HepG2 (cell line): ENCODE measurements around the gene TGM1. TPM values are rescaled to one million over a fixed set of nuclear protein-coding genes. Genes with fewer than 3 reads are reported as not detected.

ENCODE experiments used
- ATAC-seq: fragments of 200-7000 bp; cut with Tn5 transposase; 3 replicates; pipeline ENCODE4 v1.9.1; 2020; ENCODE audit warnings: mild to moderate bottlenecking, moderate library complexity
- BruUV-seq: library from RNA; stranded (reverse); fragments of 400-500 nt; replicated peaks from 2 replicates; lab custom pipeline; 2021; lab: Mats Ljungman, UMichigan
- CTCF ChIA-PET: fragments of 300-600 bp; formaldehyde crosslinking; extraction: SDS; loops from one replicate; lab custom pipeline; 2021; ENCODE audit warnings: low total read pairs, inconsistent platforms, low intra/inter-chr PET ratio; lab: Yijun Ruan, JAX
- POLR2A ChIA-PET: fragments of 350-600 bp; sonication (Branson Sonifier 250); formaldehyde crosslinking; loops from one replicate; lab custom pipeline; 2020; ENCODE audit warnings: antibody characterized with exemption, inconsistent platforms; lab: Yijun Ruan, JAX
- DNase-seq: peaks from one replicate; pipeline ENCODE4 v3.0.0-alpha.2; 2015; ENCODE audit warnings: low spot score
- FAIRE-seq: peaks from 3 replicates; lab custom pipeline; 2011; peaks lifted over from hg19 to GRCh38; lab: Jason Lieb, UNC
- H2AFZ ChIP-seq: one replicate; pipeline ENCODE4 v1.6.1; 2011; ENCODE audit warnings: low read length, inconsistent platforms
- H3K27ac ChIP-seq: fragments of 300-600 bp; 3 replicates; pipeline ENCODE4 v1.8.0; 2011; ENCODE audit warnings: mixed run types, mild to moderate bottlenecking, mixed read lengths, low read length, inconsistent platforms; ENCODE audit not compliant: insufficient read depth; ENCODE audit errors: extremely low read length
- H3K27me3 ChIP-seq, 2 experiments: fragments of 200-600 bp in 1 of 2; 2 replicates in 1 of 2; 3 replicates in 1 of 2; pipeline versions ENCODE4 v1.6.0 to v1.8.0; 2011; ENCODE audit warnings: low read length in 2 of 2, mild to moderate bottlenecking in 2 of 2, moderate library complexity in 2 of 2, inconsistent platforms in 1 of 2; ENCODE audit not compliant: insufficient read depth in 2 of 2, control insufficient read depth in 1 of 2
- H3K36me3 ChIP-seq, 2 experiments: fragments of 200-600 bp in 1 of 2; replicated peaks in 1 of 2; 2 replicates in 1 of 2; 3 replicates in 1 of 2; pipeline versions ENCODE4 v1.5.1 to v1.8.0; 2011; ENCODE audit warnings: low read length in 2 of 2, inconsistent platforms in 1 of 2; ENCODE audit not compliant: insufficient read depth in 2 of 2, control insufficient read depth in 1 of 2
- H3K4me1 ChIP-seq: 2 replicates; pipeline ENCODE4 v1.5.1; 2012; ENCODE audit warnings: low read length, inconsistent platforms; ENCODE audit not compliant: insufficient read depth
- H3K4me2 ChIP-seq: 2 replicates; pipeline ENCODE4 v1.6.0; 2011; ENCODE audit warnings: low read depth, low read length, inconsistent platforms
- H3K4me3 ChIP-seq, 3 experiments: fragments of 200-600 bp in 1 of 3; sonication (generic), shearing (Covaris generic) in 1 of 3; replicated peaks in 1 of 3; 2 replicates each; pipeline ENCODE4 v1.5.1; 2011 to 2016; ENCODE audit warnings: low read length in 3 of 3, inconsistent platforms in 2 of 3, low read depth in 2 of 3, mild to moderate bottlenecking in 2 of 3, control low read depth in 1 of 3, mixed read lengths in 1 of 3; ENCODE audit not compliant: insufficient read depth in 1 of 3
- H3K79me2 ChIP-seq: one replicate; pipeline ENCODE4 v1.6.1; 2011; ENCODE audit warnings: low read length, inconsistent platforms; ENCODE audit not compliant: insufficient read depth
- H3K9ac ChIP-seq: 2 replicates; pipeline ENCODE4 v1.6.0; 2011; ENCODE audit warnings: mild to moderate bottlenecking, low read depth, low read length, inconsistent platforms; ENCODE audit not compliant: insufficient read depth
- H3K9me3 ChIP-seq: 2 replicates; pipeline ENCODE4 v1.5.1; 2012; ENCODE audit warnings: mild to moderate bottlenecking, low read length
- H4K20me1 ChIP-seq: 2 replicates; pipeline ENCODE4 v1.6.0; 2011; ENCODE audit warnings: inconsistent platforms, mild to moderate bottlenecking, low read length, moderate library complexity; ENCODE audit not compliant: insufficient read depth
- AGO1 ChIP-seq: fragments of 200-400 bp; formaldehyde crosslinking; IDR thresholded peaks from 2 replicates; pipeline ENCODE4 v1.6.1; 2017; ENCODE audit warnings: mild to moderate bottlenecking, low read depth, low read length, moderate library complexity; ENCODE audit not compliant: poor library complexity, severe bottlenecking
- BHLHE40 ChIP-seq: IDR thresholded peaks from 2 replicates; pipeline ENCODE4 v1.6.1; 2011; ENCODE audit warnings: low read length, improper control_type of control experiment
- CHD2 ChIP-seq: IDR thresholded peaks from 2 replicates; pipeline ENCODE4 v1.6.1; 2011; ENCODE audit warnings: low read depth, low read length, improper control_type of control experiment
- FOSL2 ChIP-seq: sonication (generic); formaldehyde crosslinking; IDR thresholded peaks from 2 replicates; pipeline ENCODE4 v1.4.0; 2020; ENCODE audit warnings: missing genetic modification reagents
- HCFC1 ChIP-seq: fragments of 150-350 bp; IDR thresholded peaks from 2 replicates; pipeline ENCODE4 v1.6.1; 2014; ENCODE audit warnings: low read depth, low read length
- HDAC6 ChIP-seq: fragments of 200-600 bp; sonication (generic); IDR thresholded peaks from 2 replicates; pipeline ENCODE4 v1.7.0; 2017; ENCODE audit warnings: mild to moderate bottlenecking, antibody characterized with exemption, low read length, low read depth
- JARID2 ChIP-seq: sonication (generic); formaldehyde crosslinking; IDR thresholded peaks from 2 replicates; pipeline ENCODE4 v1.8.1; 2023; ENCODE audit warnings: missing genetic modification reagents, inconsistent platforms; ENCODE audit not compliant: insufficient replicate concordance
- JUND ChIP-seq: sonication (generic); formaldehyde crosslinking; IDR thresholded peaks from 2 replicates; pipeline ENCODE4 v1.8.0; 2022; ENCODE audit warnings: mild to moderate bottlenecking, missing genetic modification reagents
- KLF13 ChIP-seq: sonication (generic); formaldehyde crosslinking; IDR thresholded peaks from 2 replicates; pipeline ENCODE4 v1.4.0; 2020; ENCODE audit warnings: mild to moderate bottlenecking, missing genetic modification reagents
- MXI1 ChIP-seq: IDR thresholded peaks from 3 replicates; pipeline ENCODE4 v1.6.1; 2012; ENCODE audit warnings: low read depth, low read length, inconsistent platforms, borderline replicate concordance
- SOX6 ChIP-seq, 2 experiments: fragments of 450-650 bp in 1 of 2; sonication (generic) in 1 of 2; formaldehyde crosslinking in 1 of 2; IDR thresholded peaks; 2 replicates each; pipeline versions ENCODE4 v1.4.0 to v1.6.1; 2017 to 2020; ENCODE audit warnings: antibody characterized with exemption in 1 of 2, mild to moderate bottlenecking in 1 of 2, missing genetic modification reagents in 1 of 2
- YY1 ChIP-seq: IDR thresholded peaks from 2 replicates; pipeline ENCODE4 v1.6.1; 2011; ENCODE audit warnings: low read length, low read depth, moderate library complexity, mild to moderate bottlenecking; ENCODE audit not compliant: insufficient read depth, insufficient replicate concordance
- ZFX ChIP-seq: sonication (generic); formaldehyde crosslinking; IDR thresholded peaks from 2 replicates; pipeline ENCODE4 v1.4.0; 2020; ENCODE audit warnings: mild to moderate bottlenecking, low read depth, missing genetic modification reagents, moderate library complexity
- ZFY ChIP-seq: sonication (generic); formaldehyde crosslinking; IDR thresholded peaks from 2 replicates; pipeline ENCODE4 v1.4.0; 2020; ENCODE audit warnings: missing genetic modification reagents
- ZNF644 ChIP-seq: IDR thresholded peaks from 2 replicates; pipeline ENCODE4 v1.6.1; 2016; ENCODE audit warnings: low read depth
- ZNF7 ChIP-seq: IDR thresholded peaks from 2 replicates; pipeline ENCODE4 v1.6.1; 2016; ENCODE audit warnings: missing biosample characterization, missing genetic modification reagents
- ZNF709 ChIP-seq: sonication (generic); formaldehyde crosslinking; IDR thresholded peaks from 2 replicates; pipeline ENCODE4 v1.5.0; 2020; ENCODE audit warnings: mild to moderate bottlenecking, missing genetic modification reagents
- ZNF749 ChIP-seq: sonication (generic); formaldehyde crosslinking; IDR thresholded peaks from 2 replicates; pipeline ENCODE4 v1.8.0; 2022; ENCODE audit warnings: mild to moderate bottlenecking, missing genetic modification reagents, moderate library complexity, borderline replicate concordance
- ZNF775 ChIP-seq: sonication (generic); formaldehyde crosslinking; IDR thresholded peaks from 2 replicates; pipeline ENCODE4 v1.4.0; 2020; ENCODE audit warnings: missing genetic modification reagents, mild to moderate bottlenecking, moderate library complexity, borderline replicate concordance
- ZNF83 ChIP-seq: sonication (generic); formaldehyde crosslinking; IDR thresholded peaks from 2 replicates; pipeline ENCODE4 v1.4.0; 2020; ENCODE audit warnings: missing genetic modification reagents, mild to moderate bottlenecking, borderline replicate concordance
- ZNF850 ChIP-seq: sonication (generic); formaldehyde crosslinking; conservative IDR thresholded peaks from 2 replicates; pipeline ENCODE4 v1.9.0; 2021; ENCODE audit warnings: mild to moderate bottlenecking, missing genetic modification reagents
- WGBS: methylation state at CpG from one replicate; pipeline ENCODE4 v1.1.6; 2017; ENCODE audit warnings: low lambda C conversion rate; 5-methylcytosine and 5-hydroxymethylcytosine counted together
- in situ Hi-C: cut with HindIII; loops from 2 replicates; pipeline ENCODE4 v1.10.0; 2017; ENCODE audit warnings: low pct_unique_long_range_greater_than_20kb; ENCODE audit not compliant: extremely low pct_ligation_motif_present
- intact Hi-C: fragments of 100-400 bp; cut with micrococcal nuclease; formaldehyde crosslinking; loops from one replicate; pipeline ENCODE4 v1.10.0; 2022; ENCODE audit not compliant: unreplicated experiment
- polyA plus RNA-seq, 8 experiments: library from polyadenylated mRNA; depleted of rRNA in 3 of 8; stranded (reverse) in 7 of 8; unstranded in 1 of 8; fragments of >200 nt; fragmentation: Illumina TruSeq in 4 of 8; extraction: Trizol in 4 of 8; gene quantifications; 2 replicates each; pipeline versions ENCODE4 v1.2.1 to v1.2.3, GENCODE V29; 2011 to 2016; ENCODE audit warnings: low read depth in 4 of 8, missing spikeins in 1 of 8, mixed read lengths in 1 of 8; ENCODE audit not compliant: insufficient read depth in 1 of 8
- total RNA-seq, 5 experiments: library from RNA; depleted of rRNA; stranded (reverse); fragments of >200 nt; fragmentation: Illumina TruSeq; extraction: Trizol; gene quantifications; 2 replicates each; pipeline ENCODE4 v1.2.3, GENCODE V29; 2016; ENCODE audit warnings: low read depth in 1 of 5

Gene TGM1
- total and polyA plus RNA-seq, 2 of the 13 experiments (the other 11 are each of a cell fraction or from before 2014, with no cell fraction given): 3.2 to 10.6 TPM

- FAIRE-seq (no peak), ATAC-seq (peak; percentile 70), DNase-seq (peak; percentile 82)
- Histone ChIP-seq H3K4me1 (peaks cover 45% of the 10 kb centered on the region), H3K36me3 (peaks cover 37 to 54% of the 10 kb centered on the region in 2 experiments), H3K9ac (peak overlapping the region; percentile 92), H3K4me3 (peak overlapping the region; percentile 79 to 98 (median 89)), H3K27me3 (no peaks in the 10 kb centered on the region; a peak in 1 of 5 replicates), H3K27ac (peak overlapping the region; percentile 83), H4K20me1 (0 out of 2 replicates have a peak, but pooled peaks cover 4% of the 10 kb centered on the region), H3K79me2 (peaks cover 39% of the 10 kb centered on the region), H3K9me3 (no peaks in the 10 kb centered on the region), H2AFZ (no peak overlapping the region), H3K4me2 (peak overlapping the region; percentile 99)
- CTCF ChIA-PET: interaction anchor here (1.4 to 5.7 kb wide), 7 partner anchors 10 to 85 kb away, joined by 4 to 217 read pairs (median 10); partner anchors contain the start of genes CHMP4A, CIDEB, LTB4R2 and MDP1
- POLR2A ChIA-PET: interaction anchor here (0.8 to 24.7 kb wide), 25 partner anchors 9 to 542 kb away, joined by 3 to 850 read pairs (median 11); partner anchors contain the start of genes CBLN3, CHMP4A, CIDEB and DCAF11
- BruUV-seq: no TSS peak
- 13% methylated on average over 7 of the region's 7 CpGs for WGBS
- intact Hi-C loops: loop anchor here (1.0 to 10.0 kb wide), 3 partner anchors 8 to 994 kb away; partner anchors contain the start of genes BCL2L2, CIDEB, EMC9 and PPP1R3E
- in situ Hi-C loops: loop anchor here (5.0 kb wide), 1 partner anchor 57 kb away; the partner anchor contains the start of gene TINF2
- TF ChIP-seq ZNF644 (CRISPR knock-in tag): peak; percentile 87
- no peak for TF ChIP-seq KLF13 (CRISPR knock-in tag)
- TF ChIP-seq HCFC1: peak; percentile 10; the same call in 1 of the 2 replicates
- TF ChIP-seq JARID2 (CRISPR knock-in tag): peak; percentile 9
- TF ChIP-seq ZFY (CRISPR knock-in tag): no peak
- TF ChIP-seq ZFX (CRISPR knock-in tag): no peak
- TF ChIP-seq ZNF709 (CRISPR knock-in tag): 0 out of 2 replicates have a peak, but pooled peaks have one; percentile 5
- TF ChIP-seq JUND (CRISPR knock-in tag): peak; percentile 50
- TF ChIP-seq SOX6 (IDR thresholded peaks at IDR 0.05): no peak
- no peak for TF ChIP-seq SOX6 (CRISPR knock-in tag; IDR thresholded peaks at IDR 0.05)
- no peak for TF ChIP-seq BHLHE40
- TF ChIP-seq MXI1: peak; percentile 42; the same call in 1 of the 3 replicates
- TF ChIP-seq HDAC6: 0 out of 2 replicates have a peak, but pooled peaks have one; percentile 14
- TF ChIP-seq YY1: peak; percentile 69
- 0 out of 2 replicates have a peak, but pooled peaks have one; percentile 12 for TF ChIP-seq ZNF850
- no peak for TF ChIP-seq ZNF749
- TF ChIP-seq ZNF775: 0 out of 2 replicates have a peak, but pooled peaks have one; percentile 30
- no peak for TF ChIP-seq ZNF83
- no peak for TF ChIP-seq AGO1
- TF ChIP-seq FOSL2 (CRISPR knock-in tag): peak; percentile 81
- TF ChIP-seq ZNF7 (CRISPR knock-in tag): peak; percentile 20; the same call in 1 of the 2 replicates
- TF ChIP-seq CHD2: peak; percentile 38; the same call in 1 of the 2 replicates
Measured at GRCh38 chr14:24298892-24299254, 35.9 kb upstream of the TGM1 start.
